Loucy (cell line): ENCODE data around the gene PODNL1.

Source experiments
- H2AFZ ChIP-seq: fragments of 200-600 bp; sonication (generic); 2 replicates; pipeline ENCODE4 v1.6.0; 2016; ENCODE audit warnings: antibody characterized with exemption, mild to moderate bottlenecking, low read length, moderate library complexity
- H3F3A ChIP-seq: fragments of 200-600 bp; 2 replicates; pipeline ENCODE4 v1.6.0; 2016; ENCODE audit warnings: antibody characterized with exemption, low read depth, mild to moderate bottlenecking
- H3K27me3 ChIP-seq: fragments of 200-600 bp; sonication (generic); 2 replicates; pipeline ENCODE4 v1.6.1; 2014; ENCODE audit warnings: low read length, mild to moderate bottlenecking; ENCODE audit not compliant: insufficient read depth, poor library complexity, severe bottlenecking
- H3K36me3 ChIP-seq: fragments of 200-600 bp; sonication (generic); 2 replicates; pipeline ENCODE4 v1.6.1; 2016; ENCODE audit warnings: low read length; ENCODE audit not compliant: insufficient read depth
- H3K4me1 ChIP-seq: fragments of 200-600 bp; sonication (generic); 2 replicates; pipeline ENCODE4 v1.5.1; 2014; ENCODE audit warnings: low read length, mild to moderate bottlenecking; ENCODE audit not compliant: insufficient read depth, poor library complexity, severe bottlenecking
- H3K4me2 ChIP-seq: fragments of 200-600 bp; sonication (generic); 2 replicates; pipeline ENCODE4 v1.6.0; 2014; ENCODE audit warnings: antibody characterized with exemption, low read length, low read depth, mild to moderate bottlenecking; ENCODE audit not compliant: poor library complexity, severe bottlenecking
- H3K4me3 ChIP-seq: fragments of 200-600 bp; sonication (generic); 2 replicates; pipeline ENCODE4 v1.5.1; 2014; ENCODE audit warnings: low read length, mild to moderate bottlenecking, mixed read lengths; ENCODE audit not compliant: poor library complexity, severe bottlenecking
- H3K79me2 ChIP-seq: fragments of 200-600 bp; sonication (generic); 2 replicates; pipeline ENCODE4 v1.6.1; 2014; ENCODE audit warnings: low read length; ENCODE audit not compliant: insufficient read depth
- H3K9ac ChIP-seq: fragments of 200-600 bp; sonication (generic); 2 replicates; pipeline ENCODE4 v1.6.0; 2014; ENCODE audit warnings: mild to moderate bottlenecking, low read depth, low read length, moderate library complexity; ENCODE audit not compliant: poor library complexity, severe bottlenecking
- H3K9me2 ChIP-seq: fragments of 200-600 bp; sonication (generic); replicated peaks from 2 replicates; pipeline ENCODE4 v1.6.1; 2016; ENCODE audit warnings: low read depth, low read length, mixed read lengths
- H3K9me3 ChIP-seq: fragments of 200-600 bp; sonication (generic); 2 replicates; pipeline ENCODE4 v1.6.1; 2014; ENCODE audit warnings: mild to moderate bottlenecking, antibody characterized with exemption, low read length, low read depth; ENCODE audit not compliant: insufficient read depth
- H4K20me1 ChIP-seq: fragments of 200-600 bp; sonication (generic); 2 replicates; pipeline ENCODE4 v1.6.0; 2014; ENCODE audit warnings: antibody characterized with exemption, low read length, mild to moderate bottlenecking; ENCODE audit not compliant: insufficient read depth, poor library complexity, severe bottlenecking
- EZH2phosphoT487 ChIP-seq: fragments of 200-600 bp; IDR thresholded peaks from 2 replicates; pipeline ENCODE4 v1.6.1; 2018; ENCODE audit warnings: antibody characterized with exemption, mild to moderate bottlenecking, moderate library complexity, borderline replicate concordance
- TF ChIP-seq, protein P1 (sequence below): fragments of 200-600 bp; sonication (generic); conservative IDR thresholded peaks from 2 replicates; pipeline ENCODE4 v1.5.1; 2014; ENCODE audit warnings: mild to moderate bottlenecking, antibody characterized with exemption, low read length

Gene PODNL1

DNA sequence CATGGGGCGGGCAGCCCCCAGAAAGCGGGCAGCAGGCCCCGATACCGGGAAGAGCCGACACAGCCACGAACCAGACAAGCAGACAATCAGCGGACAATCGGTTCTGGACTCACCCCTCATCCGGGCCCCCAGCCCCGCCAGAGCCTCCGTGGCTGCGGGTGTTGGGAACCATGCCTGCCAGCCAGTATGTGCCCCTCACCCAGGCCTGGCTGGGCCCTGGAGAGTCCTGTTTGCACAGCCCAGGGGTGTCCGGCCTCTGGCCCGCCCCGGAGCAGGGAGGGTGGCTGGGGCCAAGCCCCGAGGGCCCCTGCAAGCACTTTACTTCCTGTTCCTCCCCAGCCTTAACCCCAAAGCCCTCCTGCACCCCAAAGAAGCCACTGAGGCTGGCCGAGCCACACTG is 7.8 kb downstream of the PODNL1 start:
- Histone ChIP-seq H2AFZ (no peak overlapping the region), H3K9ac (no peak overlapping the region), H3K9me2 (no peaks in the 10 kb centered on the region), H3F3A (no peaks in the 10 kb centered on the region), H4K20me1 (no peaks in the 10 kb centered on the region), H3K27me3 (no peaks in the 10 kb centered on the region), H3K36me3 (peaks cover 9% of the 10 kb centered on the region; the same call in 1 of the 2 replicates), H3K4me1 (no peaks in the 10 kb centered on the region), H3K4me3 (no peak overlapping the region), H3K4me2 (no peak overlapping the region), H3K79me2 (no peaks in the 10 kb centered on the region), H3K9me3 (no peaks in the 10 kb centered on the region)
- TF ChIP-seq, protein P1, sequence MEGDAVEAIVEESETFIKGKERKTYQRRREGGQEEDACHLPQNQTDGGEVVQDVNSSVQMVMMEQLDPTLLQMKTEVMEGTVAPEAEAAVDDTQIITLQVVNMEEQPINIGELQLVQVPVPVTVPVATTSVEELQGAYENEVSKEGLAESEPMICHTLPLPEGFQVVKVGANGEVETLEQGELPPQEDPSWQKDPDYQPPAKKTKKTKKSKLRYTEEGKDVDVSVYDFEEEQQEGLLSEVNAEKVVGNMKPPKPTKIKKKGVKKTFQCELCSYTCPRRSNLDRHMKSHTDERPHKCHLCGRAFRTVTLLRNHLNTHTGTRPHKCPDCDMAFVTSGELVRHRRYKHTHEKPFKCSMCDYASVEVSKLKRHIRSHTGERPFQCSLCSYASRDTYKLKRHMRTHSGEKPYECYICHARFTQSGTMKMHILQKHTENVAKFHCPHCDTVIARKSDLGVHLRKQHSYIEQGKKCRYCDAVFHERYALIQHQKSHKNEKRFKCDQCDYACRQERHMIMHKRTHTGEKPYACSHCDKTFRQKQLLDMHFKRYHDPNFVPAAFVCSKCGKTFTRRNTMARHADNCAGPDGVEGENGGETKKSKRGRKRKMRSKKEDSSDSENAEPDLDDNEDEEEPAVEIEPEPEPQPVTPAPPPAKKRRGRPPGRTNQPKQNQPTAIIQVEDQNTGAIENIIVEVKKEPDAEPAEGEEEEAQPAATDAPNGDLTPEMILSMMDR = no peak
- TF ChIP-seq EZH2phosphoT487 = no peak

DNA sequence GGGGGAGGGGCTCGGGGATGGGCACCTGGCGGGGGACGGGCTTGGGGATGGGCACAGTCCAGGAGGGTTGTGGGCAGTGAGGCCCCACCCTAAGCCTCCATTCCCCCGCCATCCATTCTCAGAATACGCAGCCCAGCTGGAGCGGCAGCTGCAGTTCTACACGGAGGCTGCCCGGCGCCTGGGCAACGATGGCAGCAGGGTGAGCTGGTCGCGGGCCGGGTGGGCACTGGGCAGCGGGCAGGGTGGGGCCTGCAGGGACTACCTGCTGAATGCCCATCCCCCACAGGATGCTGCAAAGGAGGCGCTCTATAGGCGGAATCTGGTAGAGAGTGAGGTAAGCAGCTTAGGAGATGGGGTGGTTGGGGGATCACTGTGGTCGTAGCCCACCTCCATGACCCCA is 8.3 kb downstream of the PODNL1 start:
- Histone ChIP-seq H3K4me2 (no peak overlapping the region), H3F3A (no peaks in the 10 kb centered on the region), H2AFZ (no peak overlapping the region), H3K4me1 (no peaks in the 10 kb centered on the region), H3K9me2 (no peaks in the 10 kb centered on the region), H3K4me3 (no peak overlapping the region), H3K27me3 (no peaks in the 10 kb centered on the region), H3K9me3 (no peaks in the 10 kb centered on the region), H3K36me3 (peaks cover 9% of the 10 kb centered on the region; the same call in 1 of the 2 replicates), H4K20me1 (no peaks in the 10 kb centered on the region), H3K9ac (no peak overlapping the region), H3K79me2 (no peaks in the 10 kb centered on the region)
- TF ChIP-seq, protein P1 = no peak
- no peak for TF ChIP-seq EZH2phosphoT487

DNA sequence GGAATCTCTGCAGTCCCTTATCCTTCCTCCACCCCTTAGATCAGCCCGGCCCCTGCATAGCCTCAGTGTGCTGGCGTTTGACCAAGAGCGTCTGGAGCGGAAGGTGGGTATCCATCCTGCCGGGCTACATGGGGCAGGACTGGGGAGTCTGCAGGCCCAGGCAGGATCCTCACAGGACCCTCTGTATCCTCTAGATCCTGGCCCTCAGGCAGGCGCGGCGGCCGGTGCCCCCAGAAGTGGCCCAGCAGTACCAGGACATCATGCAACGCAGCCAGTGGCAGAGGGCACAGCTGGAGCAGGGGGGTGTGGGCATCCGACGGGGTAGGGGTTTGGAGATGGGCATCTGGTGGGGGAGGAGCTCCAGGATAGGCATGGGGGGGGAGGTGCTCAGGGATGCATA is 8.9 kb downstream of the PODNL1 start:
- H3K9ac ChIP-seq = no peak overlapping the region
- no peak overlapping the region for H3K4me3 ChIP-seq
- H2AFZ ChIP-seq = no peak overlapping the region
- no peak overlapping the region for H3K4me2 ChIP-seq
- no peaks in the 10 kb centered on the region for H3K79me2 ChIP-seq
- H3K9me3 ChIP-seq = no peaks in the 10 kb centered on the region
- peaks cover 9% of the 10 kb centered on the region; the same call in 1 of the 2 replicates for H3K36me3 ChIP-seq
- TF ChIP-seq, protein P1 = no peak
- TF ChIP-seq EZH2phosphoT487 = no peak
- H3K4me1 ChIP-seq = no peaks in the 10 kb centered on the region
- H4K20me1 ChIP-seq = no peaks in the 10 kb centered on the region
- H3K27me3 ChIP-seq = no peaks in the 10 kb centered on the region
- no peaks in the 10 kb centered on the region for H3F3A ChIP-seq
- H3K9me2 ChIP-seq = no peaks in the 10 kb centered on the region
